Stimulated activated CD8-positive, alpha-beta memory T cell treated with anti-CD3 and anti-CD28 coated beads, Interleukin-4, amount 100 ng/mL, for 4 hours (primary cell): ENCODE measurements around the gene HYPK.
"Not testable (repeated sequence)": the region's sequence is repeated elsewhere in the genome, so short reads cannot be mapped to it uniquely, and the experiment has no call there.

Source experiments
- DNase-seq, 2 donors: peaks; one replicate each; pipeline ENCODE4 v3.0.0-alpha.2; 2020; ENCODE audit warnings: low read depth in 2 of 2, low spot score in 1 of 2

The HYPK gene

DNA sequence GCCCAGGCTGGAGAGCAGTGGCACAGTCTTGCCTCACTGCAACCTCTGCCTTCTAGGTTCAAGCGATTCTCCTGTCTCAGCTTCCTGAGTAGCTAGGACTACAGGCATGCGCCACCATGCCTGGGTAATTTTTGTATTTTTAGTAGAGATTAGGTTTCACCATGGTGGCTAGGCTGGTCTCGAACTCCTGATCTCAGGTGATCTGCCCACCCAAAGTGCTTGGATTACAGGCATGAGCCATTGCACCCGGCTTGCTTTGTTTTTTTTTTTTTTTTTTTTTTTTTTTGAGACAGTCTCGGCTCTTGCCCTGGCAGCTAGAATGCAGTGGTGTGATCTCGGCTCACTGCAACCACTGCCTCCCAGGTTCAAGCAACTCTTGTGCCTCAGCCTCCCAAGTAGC lies 32.1 kb downstream of the HYPK start:
- DNase-seq = not testable (repeated sequence)

DNA sequence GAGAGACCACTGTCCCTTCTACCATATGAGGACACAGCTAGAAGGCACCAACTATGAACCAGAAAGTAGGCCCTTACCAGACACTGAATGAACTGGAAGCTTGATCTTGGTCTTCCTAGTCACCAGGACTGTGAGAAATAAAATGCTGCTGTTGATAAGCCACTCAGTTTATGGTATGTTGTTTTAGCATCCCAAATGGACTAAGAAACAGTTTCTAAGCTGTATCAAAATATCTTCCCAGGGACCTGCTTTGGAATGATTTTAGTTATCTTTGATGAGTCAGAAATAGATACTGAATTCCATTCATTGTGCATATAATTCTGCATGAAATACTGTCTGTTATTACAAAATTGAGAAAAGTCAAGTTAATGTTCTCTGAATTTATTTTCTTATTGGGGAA lies 45.0 kb downstream of the HYPK start:
- DNase-seq = no peak

DNA sequence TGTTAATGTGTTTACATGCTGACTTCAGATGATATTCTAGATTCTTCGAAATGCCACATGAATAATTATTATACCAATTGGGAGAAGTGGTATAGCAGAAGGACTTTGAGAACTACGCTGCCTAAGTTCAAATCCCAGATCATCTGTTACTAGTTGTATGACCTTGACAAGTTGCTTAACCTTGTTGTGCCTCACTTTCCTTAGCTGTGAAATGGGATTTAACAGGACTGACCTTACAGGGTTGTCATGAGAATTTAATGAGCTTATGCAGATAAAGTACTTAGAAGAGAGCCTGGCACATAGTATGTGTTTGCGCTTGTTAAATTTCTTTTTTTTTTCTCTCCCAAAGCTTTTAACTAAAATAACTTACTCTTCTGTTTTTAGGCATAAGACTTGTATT lies 50.9 kb downstream of the HYPK start:
- DNase-seq = no peak

DNA sequence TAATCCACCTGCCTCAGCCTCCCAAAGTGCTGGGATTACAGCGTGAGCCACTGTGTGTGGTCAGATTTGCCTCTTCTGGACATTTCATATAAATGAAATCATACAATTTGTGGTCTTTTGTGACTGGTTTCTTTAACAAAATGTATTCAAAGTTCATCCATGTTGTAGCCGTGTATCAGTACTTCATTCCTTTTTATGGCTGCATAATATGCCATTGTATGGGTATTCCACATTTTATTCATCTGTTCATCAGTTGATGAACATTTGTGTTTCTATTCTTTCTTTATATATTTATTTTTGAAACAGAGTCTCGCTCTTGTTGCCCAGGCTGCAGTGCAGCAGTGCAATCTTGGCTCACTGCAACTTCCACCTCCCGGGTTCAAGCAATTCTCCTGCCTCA lies 52.2 kb downstream of the HYPK start:
- no peak for DNase-seq
